HuH-7 (cell line): ENCODE measurements around the gene L3MBTL4.
"Not testable (repeated sequence)": the region's sequence is repeated elsewhere in the genome, so short reads cannot be mapped to it uniquely, and the experiment has no call there.

Source experiments
- DNase-seq: peaks from one replicate; pipeline ENCODE4 v3.0.0; 2011; ENCODE audit warnings: low spot score

The L3MBTL4 gene

DNA sequence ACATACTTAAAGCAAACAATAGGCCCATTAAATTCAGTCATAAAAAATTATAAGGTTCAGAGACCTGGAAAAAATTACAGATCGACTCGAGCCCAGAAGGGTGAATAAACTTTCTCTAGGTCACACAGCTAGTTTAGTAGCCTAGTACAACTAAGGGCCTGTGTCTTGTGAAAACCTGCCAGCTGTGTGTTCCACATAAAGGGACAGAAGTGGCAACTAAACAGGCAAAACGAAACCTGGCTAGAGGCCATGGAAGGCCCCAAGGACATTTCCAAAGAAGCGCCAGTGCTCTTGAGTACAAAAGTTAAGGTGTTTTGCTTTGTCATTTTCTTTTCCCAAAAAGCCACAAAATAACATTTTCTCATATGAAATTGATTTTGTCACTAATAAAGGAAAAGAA lies 164.9 kb downstream of the L3MBTL4 start:
- DNase-seq, result no peak

DNA sequence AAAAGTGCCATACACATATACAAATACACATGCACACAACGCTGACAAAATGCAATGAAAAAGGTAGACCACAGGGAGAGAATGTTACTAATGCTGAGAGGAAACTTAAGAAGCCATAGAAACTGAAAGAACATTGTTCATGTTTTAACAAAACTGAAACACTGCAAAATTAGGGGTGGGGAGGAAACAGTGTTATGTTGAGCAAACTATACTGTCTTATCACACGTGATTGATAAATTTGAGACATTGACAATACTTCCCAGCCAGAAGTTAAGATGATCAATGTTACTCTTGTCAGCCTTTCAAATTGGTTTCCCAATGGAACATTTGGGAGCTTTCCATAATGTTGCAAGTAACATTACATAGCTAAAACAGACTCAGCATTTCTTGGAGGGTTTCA lies 165.5 kb downstream of the L3MBTL4 start:
- no peak for DNase-seq

DNA sequence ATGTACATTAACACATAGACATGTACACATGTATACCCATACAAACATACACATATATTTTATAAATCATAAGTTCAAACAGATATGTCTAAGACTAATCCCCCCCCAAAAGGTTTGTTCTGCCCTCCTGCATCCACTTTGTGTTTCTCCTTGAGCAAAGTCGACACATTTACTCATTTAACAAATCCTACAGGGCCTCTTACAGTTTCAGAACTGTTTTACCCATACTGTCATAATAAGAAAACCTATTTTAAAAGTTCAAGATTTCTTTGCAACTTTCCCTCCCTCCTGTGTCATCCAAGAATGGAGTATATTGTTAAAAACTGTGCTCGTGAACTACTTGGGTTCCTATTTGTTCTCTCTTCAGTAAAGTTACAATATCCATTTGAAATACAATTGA lies 166.7 kb downstream of the L3MBTL4 start:
- no peak for DNase-seq

DNA sequence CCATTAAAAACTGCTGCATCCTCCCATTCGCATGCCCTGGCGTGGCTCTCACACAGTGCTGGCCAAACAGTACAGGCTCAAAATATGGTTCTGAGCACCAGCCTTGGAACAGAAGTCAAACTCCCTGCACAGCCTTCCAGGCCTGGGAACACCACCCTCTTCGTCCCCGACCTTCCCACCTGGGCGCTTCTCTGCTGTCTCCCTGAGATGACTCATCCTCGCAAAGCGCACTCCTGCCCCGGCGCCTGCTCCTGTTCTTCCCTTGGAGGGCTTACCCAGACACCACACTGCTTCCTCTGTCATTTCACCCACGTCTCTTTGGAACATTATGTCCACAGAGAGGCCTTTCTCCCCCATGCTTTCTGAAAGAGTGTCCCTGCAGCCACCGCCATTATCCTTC lies 172.7 kb downstream of the L3MBTL4 start:
- DNase-seq, result no peak

GRCh38 chr18:6239716-6240115 lies 175.0 kb downstream of the L3MBTL4 start:
- no peak for DNase-seq

DNA sequence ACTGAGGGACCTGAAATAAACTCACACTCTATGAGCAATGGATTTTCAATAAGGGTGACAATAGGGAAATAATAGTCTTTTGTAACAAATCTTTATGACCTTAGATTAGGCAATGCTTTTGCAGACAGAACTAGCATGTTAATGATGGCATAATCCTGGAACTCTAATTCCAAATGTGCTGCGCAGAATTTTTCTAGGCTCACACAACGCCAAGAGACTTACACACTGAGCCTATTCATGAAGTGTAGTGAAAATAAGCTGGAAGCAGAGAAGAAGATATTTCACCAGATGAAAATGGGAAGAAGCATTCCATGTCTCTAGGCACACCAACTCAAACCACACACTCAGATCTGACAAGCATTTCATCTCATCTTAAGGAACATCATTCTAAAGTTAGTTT lies 178.5 kb downstream of the L3MBTL4 start:
- no peak for DNase-seq

- DNase-seq, result no peak
Observed at GRCh38 chr18:6222271-6222670, 192.4 kb downstream of the L3MBTL4 start.

GRCh38 chr18:6221602-6222014 lies 193.1 kb downstream of the L3MBTL4 start:
- no peak for DNase-seq

DNA sequence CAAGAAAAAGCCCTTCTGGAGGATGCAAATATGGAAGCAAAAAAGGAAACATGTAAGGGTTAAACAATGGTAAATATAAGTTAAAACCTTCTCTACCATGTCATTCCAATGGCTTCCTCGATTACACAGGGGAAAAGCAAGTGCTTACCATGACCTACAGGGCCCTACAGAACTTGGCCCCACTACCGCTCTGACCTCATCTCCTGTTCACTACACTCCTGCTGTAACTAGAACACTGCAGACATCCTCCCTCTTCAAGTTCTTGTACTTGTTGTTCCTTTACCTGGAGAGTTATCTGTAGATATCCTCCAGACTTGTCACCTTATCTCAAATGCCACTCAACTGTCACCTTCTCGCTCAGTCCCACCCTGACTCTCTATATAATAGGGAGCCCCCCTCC lies 194.6 kb downstream of the L3MBTL4 start:
- no peak for DNase-seq

DNA sequence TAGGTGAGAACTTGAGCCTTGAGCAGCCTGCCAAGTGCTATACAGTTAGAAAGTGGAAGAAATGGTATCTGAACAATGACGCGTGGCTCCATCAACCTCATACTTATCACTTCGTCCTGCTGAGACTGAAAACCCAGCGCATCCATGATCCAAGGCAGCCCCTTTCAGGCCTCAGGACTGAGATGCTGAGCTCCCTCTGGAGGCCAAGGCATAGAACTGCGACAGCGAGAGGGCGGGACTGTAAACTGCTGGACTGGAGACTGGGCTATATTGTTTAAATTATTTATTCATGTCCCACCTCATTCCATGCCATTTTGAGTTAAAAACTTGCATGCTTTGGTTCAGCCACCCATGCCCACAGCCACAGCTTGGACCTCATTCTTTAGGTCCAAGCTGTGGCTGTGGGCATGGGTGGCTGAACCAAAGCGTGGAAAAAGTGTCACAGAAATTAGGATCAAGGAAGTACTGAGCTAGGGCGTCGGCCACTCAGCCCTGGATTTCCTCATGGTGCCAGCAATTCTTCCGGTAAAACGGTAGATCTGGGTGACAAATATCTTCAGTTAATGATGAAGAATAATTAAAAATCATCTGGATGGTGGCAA lies 195.5 kb downstream of the L3MBTL4 start:
- DNase-seq, result peak; percentile 52

DNA sequence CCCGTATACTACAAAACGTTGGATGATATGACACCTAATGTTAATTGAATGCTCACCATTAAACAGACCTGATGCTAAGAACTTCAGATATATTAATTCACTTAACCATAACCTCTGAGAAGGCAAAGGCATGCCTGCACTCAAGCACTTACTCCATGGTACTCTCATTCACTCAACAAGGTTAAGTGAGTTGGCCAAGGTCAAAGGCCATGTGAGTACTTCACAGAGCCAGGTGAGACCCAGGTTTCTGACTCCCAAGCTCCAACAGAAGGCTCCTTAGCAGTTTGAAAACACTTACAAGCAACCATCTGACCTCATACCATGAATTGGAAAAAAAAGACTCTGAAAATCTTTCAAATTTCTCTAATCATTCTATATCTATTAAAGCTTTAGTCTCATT lies 198.8 kb downstream of the L3MBTL4 start:
- no peak for DNase-seq

GRCh38 chr18:6211174-6211504 lies 203.6 kb downstream of the L3MBTL4 start:
- no peak for DNase-seq

DNA sequence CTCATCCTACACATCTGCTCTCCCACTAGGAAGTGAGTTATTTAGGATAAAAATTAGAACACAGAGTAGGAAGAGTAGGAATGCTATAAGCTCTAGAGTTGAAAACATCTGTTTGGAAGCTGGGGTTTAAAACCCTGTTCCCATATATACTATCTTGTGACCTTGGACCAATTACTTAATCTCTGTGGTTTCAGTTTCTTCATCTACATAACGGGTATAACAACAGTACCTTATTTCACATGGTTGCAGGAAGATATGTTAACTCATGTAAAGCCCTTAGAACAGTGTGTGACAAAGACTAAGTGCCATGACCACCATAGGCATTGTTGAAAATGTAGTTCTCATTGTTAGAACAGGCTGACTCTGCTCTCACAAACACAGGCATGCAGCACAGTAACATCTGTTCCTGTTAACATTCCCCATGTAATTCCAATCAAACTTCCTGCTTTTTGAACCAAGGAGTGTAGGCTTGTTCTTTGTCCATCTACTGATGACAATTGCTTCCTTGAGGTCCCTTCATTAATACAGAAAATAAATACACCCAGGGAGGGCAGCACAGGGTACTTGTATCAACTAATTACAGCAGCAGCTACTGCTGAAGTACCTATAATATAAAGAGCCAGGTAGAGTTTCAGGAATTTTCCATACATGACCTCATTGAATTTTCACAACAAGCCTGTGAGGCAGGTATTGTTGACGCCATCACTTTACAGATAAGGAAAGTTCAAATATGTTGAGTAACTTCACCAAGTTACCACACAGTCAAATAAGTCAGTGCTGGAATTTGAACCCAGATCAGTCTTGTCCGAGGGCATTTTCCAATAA lies 204.2 kb downstream of the L3MBTL4 start:
- peak; percentile 23 for DNase-seq

DNA sequence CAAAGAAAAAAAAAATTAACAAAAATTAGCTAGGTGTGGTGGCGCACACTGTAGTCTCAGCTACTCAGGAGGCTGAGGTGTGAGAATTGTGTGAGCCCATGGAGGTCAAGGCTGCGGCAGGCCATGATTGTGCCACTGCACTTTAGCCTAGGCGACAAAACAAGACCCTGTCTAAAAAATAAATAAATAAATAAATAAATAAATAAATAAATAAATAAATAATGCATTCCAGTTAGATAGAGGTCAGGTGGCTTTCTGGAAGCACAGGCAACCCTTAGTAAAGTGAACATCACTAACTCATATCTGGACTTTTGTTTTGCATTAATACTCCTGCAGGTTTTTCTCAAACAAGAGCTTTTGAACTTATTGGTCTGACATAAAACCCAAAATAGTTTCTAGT lies 206.8 kb downstream of the L3MBTL4 start:
- no peak for DNase-seq

DNA sequence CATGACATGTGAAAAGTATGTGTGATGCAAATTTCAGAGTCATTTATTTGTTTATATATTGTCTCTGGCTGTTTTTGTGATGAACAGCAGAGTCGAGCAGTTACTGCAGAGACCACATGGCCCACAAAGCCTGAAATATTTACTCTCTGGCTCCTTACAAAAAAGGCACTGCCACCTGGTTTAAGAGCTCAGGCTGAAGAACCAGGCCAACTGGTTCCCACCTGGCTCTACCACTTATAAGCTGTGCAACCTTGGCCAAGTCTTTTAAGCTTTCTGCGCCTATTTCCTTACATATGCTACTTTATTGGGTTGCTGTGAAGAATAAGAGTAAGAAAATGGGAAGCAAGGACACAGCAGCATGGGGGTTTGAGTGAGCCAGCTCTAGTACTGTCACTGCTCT lies 207.6 kb downstream of the L3MBTL4 start:
- no peak for DNase-seq

GRCh38 chr18:6205706-6206105 lies 209.0 kb downstream of the L3MBTL4 start:
- no peak for DNase-seq

DNA sequence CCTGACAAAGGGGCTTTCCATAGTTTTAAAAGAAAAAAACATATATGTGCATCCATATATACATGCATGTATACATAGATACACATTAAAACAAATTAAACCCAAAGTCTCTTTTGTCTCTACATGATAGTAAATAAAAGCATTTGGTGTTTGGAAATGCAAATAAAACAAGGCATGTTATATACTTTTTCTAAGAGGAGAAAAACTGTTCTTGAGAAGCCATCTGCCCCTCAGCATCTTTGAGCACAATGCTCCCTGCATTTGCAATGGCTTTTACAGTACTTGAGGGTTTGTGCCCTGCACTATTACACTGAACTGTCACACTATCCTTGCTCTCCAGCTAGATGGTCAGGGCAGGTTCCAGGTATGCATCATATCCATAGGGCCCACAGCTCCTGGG lies 210.2 kb downstream of the L3MBTL4 start:
- no peak for DNase-seq

- DNase-seq, result no peak
Observed at GRCh38 chr18:6203791-6204190, 210.9 kb downstream of the L3MBTL4 start.

DNA sequence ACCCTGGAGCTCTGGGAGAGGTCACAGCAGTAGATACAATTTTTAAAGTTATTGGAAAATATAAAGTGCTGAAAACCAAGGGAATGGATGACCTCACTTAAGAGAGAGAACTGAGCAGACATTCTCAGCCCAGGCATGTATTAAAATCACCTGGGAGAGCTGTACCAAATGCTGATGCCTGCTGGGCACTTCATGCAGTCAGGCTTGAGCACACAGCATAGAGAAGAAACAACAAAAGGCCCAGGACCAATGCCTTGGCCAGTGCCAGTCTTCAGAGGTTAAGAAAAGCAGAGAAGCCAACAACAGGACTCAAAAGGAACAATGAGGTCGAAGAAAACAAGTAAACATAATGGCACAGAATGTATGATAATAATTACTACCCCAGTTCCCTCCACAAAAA lies 211.8 kb downstream of the L3MBTL4 start:
- DNase-seq, result no peak

- DNase-seq, result no peak
Observed at GRCh38 chr18:6200204-6200774, 214.4 kb downstream of the L3MBTL4 start.

- no peak for DNase-seq
Observed at GRCh38 chr18:6199777-6200176, 214.9 kb downstream of the L3MBTL4 start.

DNA sequence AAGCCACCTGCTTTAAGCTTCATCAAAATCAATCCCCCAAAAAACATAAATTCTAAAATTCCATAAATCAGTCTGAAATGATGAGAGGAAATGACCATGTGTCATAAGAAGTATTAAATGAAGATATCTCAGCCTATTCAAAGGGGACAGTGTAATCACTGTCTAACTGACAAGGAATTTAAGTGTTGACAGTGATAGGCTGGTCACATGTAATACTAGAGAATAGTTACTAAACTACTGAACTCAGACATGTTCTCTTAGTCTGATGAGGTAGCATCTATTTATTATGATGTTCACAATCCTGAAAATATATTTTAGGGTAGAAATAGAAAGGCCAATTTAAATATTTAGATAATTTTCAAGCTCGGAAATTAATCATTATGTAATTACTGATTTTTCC lies 216.1 kb downstream of the L3MBTL4 start:
- no peak for DNase-seq

- no peak for DNase-seq
Observed at GRCh38 chr18:6194640-6195039, 220.1 kb downstream of the L3MBTL4 start.

- DNase-seq, result not testable (repeated sequence)
Observed at GRCh38 chr18:6185782-6186181, 228.9 kb downstream of the L3MBTL4 start.
